ENCODE results near the gene SLC10A7.
"Not testable (repeated sequence)": the region's sequence is repeated elsewhere in the genome, so short reads cannot be mapped to it uniquely, and the experiment has no call there.

Gene SLC10A7

DNA sequence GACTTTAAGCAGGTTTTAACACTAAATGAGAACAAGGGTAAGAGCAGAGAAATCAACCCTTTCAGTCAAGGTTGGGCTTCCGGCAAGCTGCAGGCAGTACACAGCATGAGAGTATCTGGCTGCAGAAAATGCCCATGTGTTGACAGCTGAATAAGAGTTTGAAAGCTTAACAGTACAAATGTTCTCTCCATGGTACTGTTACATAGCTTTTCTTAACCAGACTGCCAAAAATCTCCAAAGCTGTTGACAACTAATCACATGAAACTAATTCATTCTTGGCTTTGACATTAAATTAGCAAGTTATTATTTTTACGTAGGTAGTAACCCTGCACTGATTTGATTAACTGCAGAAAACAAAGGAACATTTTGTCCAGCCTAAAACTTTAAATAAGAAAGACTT lies 153.5 kb downstream of the SLC10A7 start:
- in situ Hi-C loops (cut with MboI; ENCODE audit: low sequenced_read_pairs): no loop called here

DNA sequence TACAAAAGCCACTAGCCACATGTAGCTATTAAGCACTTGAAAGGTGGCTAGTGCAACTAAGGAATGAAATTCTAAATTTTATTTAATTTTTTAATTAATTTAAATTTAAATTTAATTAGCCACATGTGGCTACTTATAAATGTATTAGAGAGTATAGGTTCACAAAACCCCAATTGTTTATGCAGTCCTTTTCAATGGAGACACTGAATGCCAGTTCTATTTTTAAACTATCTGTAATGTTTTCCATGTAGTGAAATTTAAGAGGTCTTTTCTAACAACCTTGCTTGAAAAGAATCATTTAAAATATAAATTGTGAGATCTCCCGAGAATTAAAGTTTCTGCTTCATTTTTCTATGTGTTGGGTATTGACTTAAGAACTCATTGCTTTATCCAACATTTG lies 154.4 kb downstream of the SLC10A7 start:
- in situ Hi-C loops (cut with MboI; ENCODE audit: low sequenced_read_pairs): no loop called here

DNA sequence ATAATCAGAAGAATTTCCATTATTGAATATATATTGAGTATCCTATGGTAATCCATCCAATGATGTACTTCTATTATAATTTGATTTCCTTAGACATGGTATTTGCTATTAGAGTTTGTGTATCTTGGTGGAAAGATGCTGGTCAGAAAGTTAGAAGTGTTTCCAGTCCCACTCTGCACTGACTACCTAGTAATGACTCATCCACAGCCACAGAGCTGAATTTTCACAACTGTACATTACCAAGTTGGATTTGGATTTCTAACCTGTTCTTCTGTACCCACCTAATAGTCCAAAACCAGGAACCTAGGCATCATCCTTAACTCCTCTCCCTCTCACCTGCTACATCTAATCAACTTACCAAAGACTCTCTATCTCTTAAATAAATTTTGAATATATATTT lies 162.0 kb downstream of the SLC10A7 start:
- in situ Hi-C loops (cut with MboI; ENCODE audit: low sequenced_read_pairs): no loop called here

DNA sequence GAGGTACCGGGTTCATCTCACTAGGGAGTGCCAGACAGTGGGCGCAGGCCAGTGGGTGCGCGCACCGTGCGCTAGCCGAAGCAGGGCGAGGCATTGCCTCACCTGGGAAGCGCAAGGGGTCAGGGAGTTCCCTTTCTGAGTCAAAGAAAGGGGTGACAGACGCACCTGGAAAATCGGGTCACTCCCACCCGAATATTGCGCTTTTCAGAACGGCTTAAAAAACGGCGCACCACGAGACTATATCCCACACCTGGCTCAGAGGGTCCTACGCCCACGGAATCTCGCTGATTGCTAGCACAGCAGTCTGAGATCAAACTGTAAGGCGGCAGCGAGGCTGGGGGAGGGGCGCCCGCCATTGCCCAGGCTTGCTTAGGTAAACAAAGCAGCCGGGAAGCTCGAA lies 171.6 kb downstream of the SLC10A7 start:
- in situ Hi-C loops (cut with MboI; ENCODE audit: low sequenced_read_pairs): not testable (repeated sequence)

DNA sequence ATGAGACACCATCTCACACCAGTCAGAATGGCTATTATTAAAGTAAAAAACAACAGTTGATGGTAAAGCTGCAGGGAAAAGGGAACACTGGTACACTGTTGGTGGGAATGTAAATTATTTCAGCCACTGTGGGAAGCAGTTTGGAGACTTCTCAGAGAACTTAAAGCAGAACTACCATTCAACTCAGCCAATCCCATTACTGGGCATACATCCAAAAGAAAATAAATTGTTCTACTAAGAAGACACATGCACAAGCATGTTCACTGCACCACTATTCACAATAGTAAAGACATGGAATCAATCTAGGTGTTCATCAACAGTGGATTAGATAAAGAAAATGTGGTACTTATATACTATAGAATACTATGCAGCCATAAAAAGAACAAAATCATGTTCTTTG lies 172.4 kb downstream of the SLC10A7 start:
- in situ Hi-C loops (cut with MboI; ENCODE audit: low sequenced_read_pairs): loop anchor here (25.0 kb wide), 1 partner anchor 563 kb away; no protein-coding TSS in a partner anchor

DNA sequence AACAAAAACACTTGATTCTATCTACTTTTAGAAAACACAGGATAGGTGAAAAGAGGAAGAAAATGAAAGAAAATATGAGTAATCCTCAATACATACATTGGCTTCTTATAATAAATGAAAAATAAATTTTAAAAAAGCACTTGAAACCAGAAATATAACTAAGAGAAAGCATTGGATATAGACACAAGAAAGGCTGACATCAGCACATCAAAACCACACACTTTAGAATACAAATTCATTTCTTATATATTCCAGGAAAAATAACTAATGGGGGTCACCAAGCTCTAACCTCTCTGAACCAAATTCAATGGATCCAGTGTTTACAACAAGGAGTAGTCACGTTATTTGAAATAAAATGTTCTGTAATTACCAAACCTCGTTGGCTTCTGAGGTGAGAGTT lies 173.9 kb downstream of the SLC10A7 start:
- in situ Hi-C loops (cut with MboI; ENCODE audit: low sequenced_read_pairs): loop anchor here (25.0 kb wide), 1 partner anchor 564 kb away; no protein-coding TSS in a partner anchor

DNA sequence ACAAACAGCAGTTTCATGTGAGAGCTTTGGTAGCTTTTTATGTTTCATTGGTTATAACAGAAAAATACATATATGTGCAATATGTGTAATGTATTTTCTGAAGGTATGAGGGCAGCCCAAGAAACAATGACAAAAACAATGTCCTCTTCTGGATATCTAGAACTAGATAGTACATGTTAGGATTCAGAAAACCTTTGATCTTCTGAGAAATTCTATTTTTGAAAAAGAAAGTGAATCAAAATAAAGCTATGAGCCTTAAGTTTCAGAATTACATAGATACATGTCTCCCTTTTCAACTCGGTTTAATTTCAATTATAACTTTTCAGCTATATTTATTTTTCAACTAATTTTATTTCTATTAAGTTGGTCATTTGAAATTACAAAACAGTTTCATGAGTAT lies 175.5 kb downstream of the SLC10A7 start:
- in situ Hi-C loops (cut with MboI; ENCODE audit: low sequenced_read_pairs): loop anchor here (25.0 kb wide), 1 partner anchor 566 kb away; no protein-coding TSS in a partner anchor

DNA sequence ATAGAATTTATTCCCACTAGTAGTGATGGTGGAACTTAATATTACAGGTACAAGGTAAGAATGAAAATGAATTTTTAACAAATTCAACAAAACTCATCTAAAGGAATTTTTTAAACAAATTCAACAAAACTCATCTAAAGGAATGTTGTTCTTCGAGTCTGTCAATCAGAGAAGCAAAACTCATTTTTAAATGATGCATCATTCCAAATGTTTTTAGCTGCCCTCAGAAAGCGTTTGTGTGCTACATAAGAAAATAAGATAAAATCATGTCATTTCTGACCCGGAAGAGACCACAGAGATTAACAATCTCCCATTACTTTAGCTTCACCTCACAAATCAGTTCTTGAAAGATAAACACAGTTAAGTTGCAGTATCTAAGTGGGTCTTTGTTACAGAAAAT lies 178.0 kb downstream of the SLC10A7 start:
- in situ Hi-C loops (cut with MboI; ENCODE audit: low sequenced_read_pairs): loop anchor here (25.0 kb wide), 1 partner anchor 569 kb away; no protein-coding TSS in a partner anchor

DNA sequence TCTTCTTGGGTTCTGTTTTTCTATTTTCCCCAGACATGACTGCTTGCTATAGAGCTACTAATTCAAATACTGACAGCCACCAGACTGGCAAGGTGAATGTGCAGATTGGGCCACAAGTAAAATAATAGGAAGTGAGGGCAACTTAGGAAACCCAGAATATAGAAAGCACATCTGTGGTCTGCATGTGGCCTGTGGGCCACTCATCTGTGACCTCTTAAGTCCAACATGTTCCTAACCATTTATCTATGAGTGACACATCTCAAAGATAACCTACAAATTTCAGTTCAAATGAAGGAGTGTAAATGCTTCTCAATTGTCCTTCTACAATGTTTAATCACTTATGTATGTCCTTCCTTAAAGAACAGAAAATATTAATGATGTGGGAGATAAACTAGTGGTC lies 178.5 kb downstream of the SLC10A7 start:
- in situ Hi-C loops (cut with MboI; ENCODE audit: low sequenced_read_pairs): loop anchor here (25.0 kb wide), 1 partner anchor 569 kb away; no protein-coding TSS in a partner anchor

DNA sequence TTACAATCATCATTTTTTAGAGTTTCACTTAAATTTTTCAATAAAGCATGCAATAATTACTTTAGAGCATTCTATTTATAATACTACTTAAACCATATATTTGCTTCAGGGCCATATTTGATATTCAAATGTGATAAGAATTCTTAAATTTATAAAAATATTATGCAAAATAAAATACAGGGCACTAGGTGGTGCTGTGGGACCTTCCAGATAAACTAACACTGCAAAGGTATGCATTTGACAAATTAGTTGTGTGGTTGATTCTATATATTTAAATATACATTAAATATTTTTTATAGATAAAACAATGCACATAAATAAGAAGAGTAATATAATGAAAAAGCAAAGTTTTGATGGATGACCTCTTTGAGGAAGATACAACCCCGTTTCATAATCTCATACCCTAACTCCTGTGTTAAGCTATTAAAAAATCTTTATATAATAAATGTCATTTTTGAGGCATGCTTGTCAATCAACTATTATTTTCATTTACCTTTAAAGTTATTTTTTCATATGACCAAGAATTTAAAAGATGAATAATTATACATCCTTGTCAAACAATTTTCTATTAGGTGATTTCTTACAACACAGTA lies 179.0 kb downstream of the SLC10A7 start:
- in situ Hi-C loops (cut with MboI; ENCODE audit: low sequenced_read_pairs): loop anchor here (25.0 kb wide), 1 partner anchor 570 kb away; no protein-coding TSS in a partner anchor

DNA sequence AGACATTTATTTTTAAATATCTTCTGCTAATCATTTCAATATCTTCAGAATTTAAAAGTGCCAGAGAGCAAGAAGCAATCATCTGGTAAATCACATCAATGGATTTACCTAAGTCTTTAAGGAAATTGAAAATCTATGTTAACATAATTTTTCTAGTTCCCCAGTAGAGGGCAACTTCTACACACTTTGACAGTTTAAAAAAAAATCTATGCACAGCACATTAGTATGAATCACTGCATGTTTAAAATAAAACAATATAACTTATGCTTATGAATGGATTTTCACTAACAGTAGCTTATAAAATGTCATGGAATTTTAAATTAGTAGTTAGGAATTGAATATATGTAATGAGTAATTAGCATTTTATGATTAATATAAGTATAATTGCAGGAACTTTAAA lies 180.9 kb downstream of the SLC10A7 start:
- in situ Hi-C loops (cut with MboI; ENCODE audit: low sequenced_read_pairs): loop anchor here (25.0 kb wide), 1 partner anchor 572 kb away; no protein-coding TSS in a partner anchor

DNA sequence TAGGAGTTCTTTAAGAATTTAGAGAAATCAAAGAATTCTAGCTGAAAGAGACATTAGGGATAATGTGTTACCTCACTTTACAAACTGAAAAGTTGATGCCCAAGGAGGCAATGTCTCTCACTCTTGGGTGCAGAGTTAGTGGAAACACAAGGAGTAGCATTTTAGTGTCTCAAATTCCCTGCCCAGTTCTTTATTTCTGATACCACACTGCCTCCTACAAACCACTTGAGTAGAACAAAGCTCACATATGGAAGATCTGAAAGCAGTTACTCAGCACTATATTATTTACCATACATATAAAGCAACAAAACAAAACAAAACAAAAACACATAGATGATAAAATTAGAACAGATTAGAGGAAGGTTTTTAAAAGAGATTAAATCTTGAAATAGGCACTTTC lies 183.2 kb downstream of the SLC10A7 start:
- in situ Hi-C loops (cut with MboI; ENCODE audit: low sequenced_read_pairs): loop anchor here (25.0 kb wide), 1 partner anchor 574 kb away; no protein-coding TSS in a partner anchor

DNA sequence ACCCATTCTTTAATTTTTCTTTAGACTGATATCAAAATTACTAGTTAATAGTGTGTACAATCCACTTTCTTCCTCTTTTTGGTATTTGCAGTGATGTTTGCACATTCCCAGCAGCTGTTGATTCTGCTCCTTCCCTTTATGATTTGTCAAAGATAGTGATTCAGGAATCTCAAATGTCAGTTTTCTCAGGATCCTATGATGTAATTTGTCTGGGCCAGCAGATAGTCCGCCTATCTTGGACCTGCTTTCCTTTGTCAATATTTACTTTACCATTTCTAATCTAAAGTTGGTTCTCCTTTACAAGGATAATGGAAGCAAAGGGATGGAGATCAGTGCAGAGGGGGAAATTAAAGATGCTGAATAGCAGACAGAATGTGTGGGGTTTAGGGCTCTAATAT lies 185.3 kb downstream of the SLC10A7 start:
- in situ Hi-C loops (cut with MboI; ENCODE audit: low sequenced_read_pairs): loop anchor here (25.0 kb wide), 1 partner anchor 576 kb away; no protein-coding TSS in a partner anchor

DNA sequence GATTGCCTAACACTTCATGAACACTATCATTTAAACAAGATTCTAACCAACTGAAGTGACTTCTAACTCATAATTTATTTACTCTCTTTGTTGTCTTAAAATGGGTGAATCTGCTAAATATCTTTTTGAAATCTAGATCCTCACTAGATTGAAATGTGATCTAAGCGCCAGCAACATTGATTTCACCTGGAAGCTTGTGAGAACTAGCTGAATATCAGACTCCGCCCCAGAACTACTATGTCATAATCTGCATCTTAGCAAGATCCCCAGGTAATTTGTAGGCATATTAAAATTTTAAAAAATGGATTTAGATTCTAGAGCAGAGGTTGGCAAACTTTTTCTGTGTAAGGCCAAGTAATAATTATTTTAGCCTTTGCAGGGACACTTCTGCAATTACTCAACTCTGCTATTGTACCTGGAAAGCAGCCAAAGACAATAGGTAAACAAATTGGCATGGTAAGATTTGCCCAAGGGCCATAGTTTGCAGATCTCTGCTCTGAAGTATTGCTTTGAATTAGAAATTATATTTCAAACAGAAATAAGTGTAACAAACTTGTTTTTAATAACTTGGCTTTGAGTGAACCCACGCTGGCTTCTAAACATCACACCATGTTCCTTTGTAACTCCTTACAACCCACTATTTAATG lies 185.9 kb downstream of the SLC10A7 start:
- in situ Hi-C loops (cut with MboI; ENCODE audit: low sequenced_read_pairs): loop anchor here (25.0 kb wide), 1 partner anchor 576 kb away; no protein-coding TSS in a partner anchor

DNA sequence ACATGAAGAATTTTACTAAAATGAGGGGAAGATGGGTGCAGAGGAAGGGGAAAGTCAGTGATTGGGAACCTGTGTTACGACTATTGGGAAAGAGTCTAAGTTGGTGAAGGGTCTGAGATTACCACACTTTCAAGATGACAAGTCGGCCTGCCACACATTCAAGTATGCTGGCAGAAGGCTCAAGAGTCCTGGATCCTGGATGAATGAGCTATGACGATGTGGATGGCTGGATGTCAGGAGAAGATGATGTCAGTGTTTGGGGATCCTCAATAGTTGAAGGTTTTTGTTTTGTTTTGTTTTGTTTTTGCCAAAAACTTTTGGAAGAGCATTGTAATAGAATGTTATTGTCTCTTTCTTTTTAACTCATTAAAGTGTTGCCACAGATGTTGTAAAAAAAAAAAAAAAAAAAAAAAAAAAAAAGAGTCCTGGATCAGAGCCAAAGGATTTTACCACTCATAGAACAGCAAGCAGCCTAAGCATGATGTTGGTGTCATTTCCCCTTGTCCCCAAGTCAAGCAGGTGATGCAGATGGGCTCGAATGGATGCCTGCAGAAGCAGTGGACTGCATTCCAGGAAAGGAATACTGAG lies 186.8 kb downstream of the SLC10A7 start:
- in situ Hi-C loops (cut with MboI; ENCODE audit: low sequenced_read_pairs): loop anchor here (25.0 kb wide), 1 partner anchor 577 kb away; no protein-coding TSS in a partner anchor

DNA sequence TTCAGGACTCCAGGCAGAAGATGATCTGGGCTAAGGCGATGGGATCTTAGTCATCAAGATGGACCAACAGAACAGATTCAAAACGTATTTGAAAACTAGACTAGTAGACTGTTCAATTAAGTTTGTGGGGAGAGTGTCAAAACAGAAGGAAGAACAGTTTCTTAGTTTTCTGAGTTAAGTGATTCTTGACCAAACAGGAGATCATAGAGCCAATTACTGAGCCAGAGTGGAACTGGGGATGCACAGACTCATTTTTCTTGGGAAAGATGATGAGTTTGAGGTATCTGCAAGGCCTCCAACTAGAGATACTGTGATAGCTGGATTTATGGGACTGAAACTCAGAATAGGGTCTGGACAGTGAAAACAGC lies 187.9 kb downstream of the SLC10A7 start:
- in situ Hi-C loops (cut with MboI; ENCODE audit: low sequenced_read_pairs): loop anchor here (25.0 kb wide), 1 partner anchor 578 kb away; no protein-coding TSS in a partner anchor

DNA sequence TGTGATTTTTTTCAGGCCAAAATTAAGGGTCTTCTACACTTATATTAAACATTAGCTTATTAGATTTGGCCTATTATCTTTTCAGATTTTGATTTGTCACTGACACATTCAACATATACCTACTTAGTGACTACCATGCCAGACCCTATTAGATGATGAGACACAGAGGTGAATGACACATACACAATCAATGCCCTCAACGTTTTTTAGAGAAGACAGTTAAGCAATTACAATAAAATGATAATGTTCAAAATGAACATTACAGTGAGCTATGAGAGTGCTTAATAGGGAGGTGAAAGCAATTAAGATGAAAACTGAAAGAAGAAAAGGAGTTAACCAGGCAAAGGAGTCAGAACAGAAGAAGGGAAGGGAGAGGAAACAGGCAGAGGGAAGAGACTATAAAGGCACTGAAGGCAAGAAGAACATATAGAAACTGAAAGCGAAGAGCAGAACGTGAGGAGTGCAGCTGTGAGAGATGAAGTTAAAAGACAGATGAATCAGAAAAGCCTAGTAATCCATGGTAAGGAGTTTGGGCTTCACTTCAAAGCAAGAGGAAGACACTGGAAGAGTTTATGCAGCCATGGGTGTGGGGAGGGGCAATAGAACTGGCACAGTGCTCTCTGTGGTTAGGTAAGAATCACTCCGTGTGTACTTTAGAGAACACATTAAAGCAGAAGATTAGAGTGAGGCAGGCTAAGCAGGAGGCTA lies 188.4 kb downstream of the SLC10A7 start:
- in situ Hi-C loops (cut with MboI; ENCODE audit: low sequenced_read_pairs): loop anchor here (25.0 kb wide), 1 partner anchor 579 kb away; no protein-coding TSS in a partner anchor

DNA sequence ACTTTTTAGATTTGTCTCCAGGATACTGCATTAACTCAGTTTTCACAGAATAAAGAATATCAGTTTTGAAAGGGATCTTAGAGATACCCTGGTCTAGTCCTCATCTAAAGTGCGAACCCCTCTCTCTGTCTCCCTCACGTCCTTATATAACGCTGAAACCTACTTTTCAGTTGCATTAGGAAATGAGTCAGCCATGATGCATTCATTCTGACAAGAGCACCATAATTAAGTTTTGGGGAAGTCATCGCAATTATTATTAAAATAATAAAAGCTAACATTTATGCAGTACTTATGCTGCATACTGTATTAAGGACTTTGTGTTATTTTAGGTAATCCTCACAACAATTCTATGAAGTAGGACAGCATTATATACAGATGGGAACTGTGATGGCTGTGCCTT lies 191.3 kb downstream of the SLC10A7 start:
- in situ Hi-C loops (cut with MboI; ENCODE audit: low sequenced_read_pairs): loop anchor here (25.0 kb wide), 1 partner anchor 582 kb away; no protein-coding TSS in a partner anchor

DNA sequence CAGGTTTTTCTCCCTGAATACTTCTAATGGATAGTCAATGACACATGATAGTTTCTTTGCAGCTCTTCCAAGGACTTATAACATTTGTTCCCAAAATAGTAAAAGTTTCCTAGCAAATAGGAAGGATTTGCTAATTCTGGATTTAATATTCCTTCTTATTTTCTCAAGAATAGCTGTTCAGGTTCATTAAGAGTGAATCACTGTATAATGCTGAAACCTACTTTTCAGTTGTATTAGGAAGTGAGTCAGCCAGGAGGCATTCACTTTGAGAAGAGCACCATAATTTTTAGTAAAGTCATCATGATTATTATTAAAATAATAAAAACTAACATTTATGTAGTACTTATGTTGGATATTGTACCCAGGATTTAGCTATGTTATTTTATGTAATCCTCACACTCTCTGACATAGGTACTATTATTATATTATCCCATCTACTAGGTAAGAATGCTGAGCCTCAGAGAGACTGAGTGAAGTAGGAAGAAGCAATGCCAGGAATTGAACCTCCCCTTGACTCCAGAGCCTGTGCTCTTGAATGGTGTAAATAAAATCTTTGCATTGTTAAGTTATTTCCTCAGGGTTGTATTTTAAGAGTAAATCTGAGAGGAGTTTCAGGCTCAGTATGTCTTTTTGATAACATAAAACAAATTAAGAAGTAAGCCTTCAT lies 192.6 kb downstream of the SLC10A7 start:
- in situ Hi-C loops (cut with MboI; ENCODE audit: low sequenced_read_pairs): loop anchor here (25.0 kb wide), 1 partner anchor 583 kb away; no protein-coding TSS in a partner anchor

Measured in HL-60/S4 treated with retinoic acid at 250 ng/mL for 4 days and 3 days (cell line).